Colonic mucosa (tissue), 4 donors: Measurements from ENCODE around the gene S100A10. TPM values are rescaled to one million over a fixed set of nuclear protein-coding genes. Genes with fewer than 3 reads are reported as not detected.

Experiments
- DNase-seq: peaks from one replicate; pipeline ENCODE4 v3.0.0-alpha.2; 2020
- H3K27ac ChIP-seq: fragments of 200-600 bp; one replicate; pipeline ENCODE4 v1.8.0; 2021
- H3K27me3 ChIP-seq: fragments of 200-600 bp; one replicate; pipeline ENCODE4 v1.8.0; 2021
- H3K36me3 ChIP-seq: fragments of 200-600 bp; one replicate; pipeline ENCODE4 v1.8.0; 2021
- H3K4me1 ChIP-seq: fragments of 200-600 bp; one replicate; pipeline ENCODE4 v1.8.0; 2021; ENCODE audit warnings: mild to moderate bottlenecking
- H3K4me3 ChIP-seq: fragments of 200-600 bp; one replicate; pipeline ENCODE4 v1.8.0; 2021
- H3K9ac ChIP-seq, 2 donors: one replicate each; pipeline ENCODE4 v1.7.0; 2013; ENCODE audit warnings: control low read depth in 2 of 2, low read depth in 2 of 2, low read length in 2 of 2
- H3K9me3 ChIP-seq: fragments of 200-600 bp; one replicate; pipeline ENCODE4 v1.8.0; 2021
- CTCF ChIP-seq: fragments of 200-600 bp; IDR thresholded peaks from one replicate; pipeline ENCODE4 v1.8.0; 2022; ENCODE audit warnings: antibody characterized with exemption, mild to moderate bottlenecking
- intact Hi-C: fragments of 100-400 bp; cut with DNase I; formaldehyde crosslinking; loops from one replicate; pipeline ENCODE4 v1.14.1; 2022
- total RNA-seq, 2 donors: library from RNA; stranded (reverse); fragmentation: NEBNext Ultra II Directional in 1 of 2; extraction: Animal tissue kit (Norgen Biotek cat#: 25700) in 1 of 2; gene quantifications; one replicate each; pipeline ENCODE4 v1.2.1, GENCODE V29; 2021
- donor health status: healthy.
- donor health status: DM: no; HTN: no; CAD: no.
- donor health status: DM: no; HTN: no; CAD: no.

Gene S100A10
- total RNA-seq, 2 donors from 2014 or later = 1,313 to 1,485 TPM

GRCh38 chr1:151990856-151991198 is 2.8 kb downstream of the S100A10 start:
- TF ChIP-seq CTCF = no peak
- peak; percentile 87 for DNase-seq
- H3K4me1 ChIP-seq = peaks cover 30% of the 10 kb centered on the region
- H3K9ac ChIP-seq = peak overlapping the region in 1 of 2 donors; percentile 100
- no peaks in the 10 kb centered on the region for H3K9me3 ChIP-seq
- no peaks in the 10 kb centered on the region for H3K36me3 ChIP-seq
- intact Hi-C loops = no loop called here
- peak overlapping the region; percentile 91 for H3K4me3 ChIP-seq
- no peaks in the 10 kb centered on the region for H3K27me3 ChIP-seq
- peak overlapping the region; percentile 99 for H3K27ac ChIP-seq

- peak overlapping the region; percentile 91 for H3K4me3 ChIP-seq
- H3K9me3 ChIP-seq = no peaks in the 10 kb centered on the region
- no peaks in the 10 kb centered on the region for H3K27me3 ChIP-seq
- peak overlapping the region; percentile 99 for H3K27ac ChIP-seq
- DNase-seq = no peak
- peak overlapping the region in 1 of 2 donors; percentile 100 for H3K9ac ChIP-seq
- no peaks in the 10 kb centered on the region for H3K36me3 ChIP-seq
- intact Hi-C loops = no loop called here
- TF ChIP-seq CTCF = no peak
- peaks cover 26% of the 10 kb centered on the region for H3K4me1 ChIP-seq
Measured at GRCh38 chr1:151990058-151990855, 3.4 kb downstream of the S100A10 start.

GRCh38 chr1:151989211-151989862 is 4.3 kb downstream of the S100A10 start:
- H3K4me1 ChIP-seq = peaks cover 31% of the 10 kb centered on the region
- H3K27ac ChIP-seq = peak overlapping the region; percentile 99
- no peak for TF ChIP-seq CTCF

GRCh38 chr1:151988405-151988923 is 5.2 kb downstream of the S100A10 start:
- peaks cover 31% of the 10 kb centered on the region for H3K4me1 ChIP-seq
- intact Hi-C loops = no loop called here
- peak; percentile 53 for DNase-seq
- H3K27me3 ChIP-seq = no peaks in the 10 kb centered on the region
- peak overlapping the region; percentile 99 for H3K27ac ChIP-seq
- H3K4me3 ChIP-seq = no peak overlapping the region
- H3K9ac ChIP-seq = peak overlapping the region in 1 of 2 donors; percentile 100
- no peaks in the 10 kb centered on the region for H3K9me3 ChIP-seq
- H3K36me3 ChIP-seq = no peaks in the 10 kb centered on the region
- no peak for TF ChIP-seq CTCF

More at GRCh38 chr1:151989211-151989862, 4.3 kb downstream of the S100A10 start:
- no peak overlapping the region for H3K4me3 ChIP-seq
- H3K36me3 ChIP-seq = no peaks in the 10 kb centered on the region
- H3K9ac ChIP-seq = peak overlapping the region; percentile 8 to 100
- no peaks in the 10 kb centered on the region for H3K27me3 ChIP-seq
- DNase-seq = peak; percentile 84
- intact Hi-C loops = no loop called here
- no peaks in the 10 kb centered on the region for H3K9me3 ChIP-seq

GRCh38 chr1:151986501-151987190 is 7.0 kb downstream of the S100A10 start:
- no peak overlapping the region for H3K4me3 ChIP-seq
- no peaks in the 10 kb centered on the region for H3K36me3 ChIP-seq
- no peaks in the 10 kb centered on the region for H3K27me3 ChIP-seq
- H3K9me3 ChIP-seq = no peaks in the 10 kb centered on the region
- intact Hi-C loops = no loop called here
- DNase-seq = no peak
- TF ChIP-seq CTCF = no peak
- peaks cover 31% of the 10 kb centered on the region for H3K4me1 ChIP-seq
- no peak overlapping the region for H3K9ac ChIP-seq
- no peak overlapping the region for H3K27ac ChIP-seq
